GM19372 (cell line): ENCODE measurements around the gene RAPGEF2.

ENCODE experiments used
- ATAC-seq: cut with Tn5 transposase; IDR thresholded peaks from one replicate; pipeline ENCODE4 v1.9.1; 2021; ENCODE audit warnings: mild to moderate bottlenecking, low read depth, moderate library complexity; ENCODE audit not compliant: unreplicated experiment

The RAPGEF2 gene

DNA sequence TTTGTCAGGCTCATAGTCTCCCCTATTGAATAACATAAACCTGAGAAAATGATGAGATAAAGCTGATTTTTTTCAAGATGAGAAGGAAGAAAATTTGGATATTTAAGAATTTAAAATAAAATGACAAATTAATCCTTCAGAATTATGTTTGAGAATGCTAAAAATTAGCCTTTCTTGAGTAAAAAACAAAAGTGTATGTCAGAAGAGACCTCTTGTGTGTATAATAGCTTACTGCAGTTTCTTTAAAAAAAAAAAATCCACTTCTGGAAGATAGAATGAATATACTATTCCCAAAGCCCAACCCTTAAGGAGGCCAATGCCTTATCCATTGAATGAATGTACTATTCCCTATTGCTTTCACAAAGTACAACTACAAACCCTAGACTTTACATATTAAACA lies 281.8 kb downstream of the RAPGEF2 start:
- no peak for ATAC-seq

DNA sequence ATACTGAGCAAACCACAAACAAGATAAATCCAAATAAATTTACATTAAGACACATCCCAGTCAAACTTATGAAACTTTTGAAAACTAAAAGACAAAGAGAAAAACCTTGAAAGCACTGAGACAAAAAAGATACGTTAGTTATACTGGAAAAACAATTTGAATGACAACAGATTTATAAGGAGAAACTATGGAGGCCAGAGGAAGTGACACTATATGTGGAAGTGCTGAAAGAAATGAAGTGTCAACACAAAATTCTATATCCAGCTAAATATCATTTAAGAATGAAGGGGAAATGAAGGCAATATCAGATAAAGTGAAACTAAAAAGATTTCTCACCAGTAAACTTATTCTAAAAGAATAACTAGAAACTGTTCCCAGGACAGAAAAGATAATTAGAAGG lies 283.7 kb downstream of the RAPGEF2 start:
- ATAC-seq = no peak

DNA sequence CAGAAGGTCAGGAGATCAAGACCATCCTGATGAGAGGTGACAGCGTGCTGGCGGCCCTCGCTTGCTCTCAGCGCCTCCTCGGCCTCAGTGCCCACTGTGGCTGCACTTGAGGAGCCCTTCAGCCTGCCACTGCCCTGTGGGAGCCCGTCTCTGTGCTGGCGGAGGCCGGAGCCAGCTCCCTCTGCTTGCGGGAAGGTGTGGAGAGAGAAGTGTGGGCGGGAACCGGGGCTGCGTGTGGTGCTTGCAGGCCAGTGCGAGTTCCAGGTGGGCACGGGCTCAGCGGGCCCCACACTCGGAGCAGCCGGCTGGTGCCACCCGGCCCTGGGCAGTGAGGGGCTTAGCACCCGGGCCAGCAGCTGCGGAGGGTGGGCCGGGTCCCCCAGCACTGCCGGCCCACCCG lies 286.9 kb downstream of the RAPGEF2 start:
- ATAC-seq = no peak

DNA sequence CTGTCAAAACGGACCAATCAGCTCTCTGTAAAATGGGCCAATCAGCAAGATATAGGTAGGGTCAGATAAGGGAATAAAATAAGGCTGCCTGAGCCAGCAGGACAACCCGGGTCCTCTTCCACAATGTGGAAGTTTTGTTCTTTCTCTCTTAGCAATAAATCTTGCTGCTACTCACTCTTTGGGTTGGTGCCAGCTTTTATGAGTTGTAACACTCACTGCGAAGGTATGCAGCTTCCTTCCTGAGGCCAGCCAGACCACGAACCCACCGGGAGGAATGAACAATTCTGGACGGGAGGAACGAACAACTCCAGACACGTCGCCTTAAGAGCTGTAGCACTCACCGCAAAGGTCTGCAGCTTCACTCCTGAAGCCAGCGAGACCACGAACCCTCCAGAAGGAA lies 287.8 kb downstream of the RAPGEF2 start:
- no peak for ATAC-seq

DNA sequence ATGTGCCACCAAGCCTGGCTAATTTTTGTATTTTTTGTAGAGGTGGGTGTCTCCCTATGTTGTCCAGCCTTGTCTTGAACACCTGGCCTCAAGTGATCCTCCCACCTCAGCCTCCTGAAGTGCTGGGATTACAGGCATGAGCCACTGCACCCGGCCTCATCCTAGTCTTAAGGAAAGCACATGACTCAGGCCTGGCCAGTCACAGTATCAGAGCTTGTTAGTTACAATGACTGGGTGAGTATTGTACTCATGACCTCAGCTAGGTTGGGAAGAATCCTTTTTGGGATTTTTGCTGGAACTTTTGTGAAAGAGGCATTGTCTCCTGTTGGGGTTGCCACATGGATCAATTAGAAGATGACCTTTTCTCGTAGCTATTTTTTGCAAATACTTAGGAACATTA lies 292.8 kb downstream of the RAPGEF2 start:
- ATAC-seq = no peak

DNA sequence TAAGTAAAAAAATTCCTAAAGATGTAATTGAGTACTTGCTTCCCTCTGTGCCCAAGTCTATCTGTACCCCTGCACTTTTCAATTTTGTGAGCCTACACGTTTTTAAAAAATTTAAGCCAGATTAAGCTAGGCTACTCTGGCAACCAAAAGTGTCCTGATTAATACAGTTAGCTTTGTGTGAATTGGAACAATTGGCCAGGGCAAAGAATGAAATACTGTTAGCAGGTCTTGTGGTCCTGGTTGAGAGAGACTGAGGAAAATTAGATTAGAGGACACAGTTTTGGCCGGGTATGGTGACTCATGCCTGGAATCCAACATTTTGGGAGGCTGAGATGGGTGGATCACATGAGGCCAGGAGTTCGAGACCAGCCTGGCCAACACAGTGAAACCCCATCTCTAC lies 293.3 kb downstream of the RAPGEF2 start:
- ATAC-seq = no peak

DNA sequence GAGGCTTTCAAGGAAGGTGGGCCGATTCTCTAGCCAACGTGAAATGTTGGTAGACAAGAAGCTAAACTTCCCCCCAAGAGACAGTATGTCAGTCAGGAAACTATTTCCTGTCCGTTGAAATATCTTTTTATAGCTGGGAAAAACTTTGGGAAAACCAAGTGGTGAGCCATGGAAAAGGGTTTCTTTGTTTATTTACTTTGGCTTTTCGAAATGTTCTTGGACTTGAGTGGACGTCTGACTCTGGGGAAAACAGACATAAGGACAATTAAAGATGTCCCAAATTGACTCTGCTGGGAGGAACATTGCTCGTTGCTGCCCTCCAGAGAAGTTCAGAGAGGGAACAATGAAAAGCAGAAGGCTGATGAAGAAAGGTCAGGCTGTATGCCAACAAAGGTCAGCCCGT lies 295.4 kb downstream of the RAPGEF2 start:
- no peak for ATAC-seq

DNA sequence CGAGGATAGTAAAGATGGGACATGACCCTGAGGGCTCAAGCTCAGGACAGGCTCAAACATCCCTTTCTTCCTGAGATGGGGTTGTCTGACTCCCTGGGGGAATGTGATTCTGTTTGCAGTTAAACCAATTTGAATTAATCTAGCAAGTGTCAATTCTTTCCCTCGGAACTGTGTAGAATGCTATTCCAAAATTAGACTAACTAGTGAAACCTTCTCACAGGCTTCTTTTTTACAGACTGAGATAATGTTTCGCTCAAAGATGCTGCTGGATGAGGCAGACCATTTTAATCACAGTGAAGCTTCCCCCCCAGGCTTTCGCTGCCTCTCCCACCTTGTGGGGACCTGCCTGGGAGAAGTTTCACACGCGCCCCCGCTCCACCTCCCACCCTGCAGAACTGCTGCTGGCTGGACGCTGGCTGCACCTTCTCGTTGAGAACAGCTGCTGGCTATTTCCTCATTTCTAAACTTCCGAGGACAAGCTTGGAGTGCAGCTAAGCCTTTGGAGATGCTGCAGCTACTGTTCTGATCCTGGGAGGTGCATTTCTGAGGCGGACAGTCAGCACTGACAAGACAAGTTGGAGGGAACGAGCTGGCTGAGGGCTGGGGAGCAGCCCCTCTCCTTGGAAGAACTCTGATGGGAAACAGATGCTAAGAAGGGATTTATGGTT lies 297.8 kb downstream of the RAPGEF2 start:
- ATAC-seq = no peak

DNA sequence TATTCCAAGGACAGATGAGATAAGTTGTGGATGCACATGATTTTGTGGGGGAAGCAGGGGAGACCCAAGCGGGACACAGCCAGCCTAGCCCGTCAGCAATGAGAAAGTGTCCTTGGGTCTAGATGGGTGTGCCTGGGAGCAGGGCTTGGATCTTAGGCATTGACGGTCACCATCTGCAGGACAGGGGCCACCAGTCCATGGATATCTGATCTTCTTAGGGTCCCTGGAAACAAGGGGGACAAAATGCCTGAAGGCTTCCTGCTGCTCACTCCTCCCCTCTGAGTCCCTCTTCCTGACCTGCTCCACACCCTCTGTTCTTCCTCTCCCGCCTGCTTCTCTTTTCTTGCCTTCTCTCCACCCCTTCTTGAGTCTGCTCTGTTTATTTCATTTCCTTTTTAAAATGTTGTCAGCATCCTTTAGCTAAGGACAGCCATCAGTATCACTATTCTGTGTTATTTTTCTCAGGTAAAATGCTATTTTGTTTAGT lies 298.4 kb downstream of the RAPGEF2 start:
- ATAC-seq = no peak

DNA sequence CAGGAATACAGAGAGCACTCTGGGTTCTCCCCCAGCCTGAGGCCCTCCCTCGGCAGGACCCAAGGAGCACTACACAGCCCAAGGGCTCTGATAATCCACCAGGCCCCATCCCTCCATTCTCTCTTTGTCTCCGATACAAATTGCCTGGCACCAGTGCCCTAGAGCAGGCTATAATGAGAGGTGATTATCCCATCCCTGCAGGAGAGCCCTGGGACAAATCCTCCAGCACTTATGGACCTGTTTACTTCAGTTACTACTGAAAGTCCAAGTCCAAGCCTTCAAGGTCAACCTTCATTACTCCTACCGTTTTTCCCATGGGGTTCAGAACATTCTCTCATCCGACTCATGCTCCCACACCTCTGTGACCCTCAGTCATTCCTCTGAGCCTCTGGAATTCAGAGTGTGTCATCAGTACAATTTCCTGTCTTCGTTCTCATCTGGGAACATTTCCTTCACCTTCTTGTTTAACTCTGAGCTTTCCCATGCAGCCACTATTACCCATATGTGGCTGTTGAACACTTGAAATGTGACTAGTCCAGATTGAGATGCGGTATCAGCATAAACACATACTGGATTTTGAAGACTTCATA lies 299.0 kb downstream of the RAPGEF2 start:
- no peak for ATAC-seq
